Skin of body (tissue), 2 donors: Measurements from ENCODE around the gene DGKH. TPM values are rescaled to one million over a fixed set of nuclear protein-coding genes. Genes with fewer than 3 reads are reported as not detected.
"Not testable (repeated sequence)": the region's sequence is repeated elsewhere in the genome, so short reads cannot be mapped to it uniquely, and the experiment has no call there.

Source experiments
- DNase-seq: peaks from one replicate; lab custom pipeline; 2025; lab: John Stamatoyannopoulos, UW
- total RNA-seq: library from RNA; depleted of rRNA; stranded (reverse); fragments of >200 nt; gene quantifications from one replicate; pipeline ENCODE4 v1.2.3, GENCODE V29; 2014

DGKH gene
- total RNA-seq, 1 donor from 2014 or later: 14.4 TPM

GRCh38 chr13:42226759-42227158 is 178.3 kb downstream of the DGKH start:
- DNase-seq: not testable (repeated sequence)

GRCh38 chr13:42228527-42228926 is 180.1 kb downstream of the DGKH start:
- no peak for DNase-seq

- DNase-seq: no peak
Observed at GRCh38 chr13:42229287-42229686, 180.8 kb downstream of the DGKH start.

- no peak for DNase-seq
Observed at GRCh38 chr13:42232671-42233070, 184.2 kb downstream of the DGKH start.

- no peak for DNase-seq
Observed at GRCh38 chr13:42233726-42234125, 185.3 kb downstream of the DGKH start.

- peak; percentile 40 for DNase-seq
Observed at GRCh38 chr13:42239161-42239560, 190.7 kb downstream of the DGKH start.

GRCh38 chr13:42239644-42240043 is 191.2 kb downstream of the DGKH start:
- DNase-seq: no peak

GRCh38 chr13:42246541-42246940 is 198.1 kb downstream of the DGKH start:
- DNase-seq: no peak

- no peak for DNase-seq
Observed at GRCh38 chr13:42247883-42248282, 199.4 kb downstream of the DGKH start.

GRCh38 chr13:42255886-42256285 is 207.4 kb downstream of the DGKH start:
- no peak for DNase-seq

GRCh38 chr13:42258747-42259146 is 210.3 kb downstream of the DGKH start:
- no peak for DNase-seq

- no peak for DNase-seq
Observed at GRCh38 chr13:42259515-42259914, 211.1 kb downstream of the DGKH start.

- DNase-seq: no peak
Observed at GRCh38 chr13:42260903-42261654, 212.6 kb downstream of the DGKH start.

- DNase-seq: peak; percentile 42
Observed at GRCh38 chr13:42266473-42266872, 218.0 kb downstream of the DGKH start.

- DNase-seq: no peak
Observed at GRCh38 chr13:42270160-42270856, 221.9 kb downstream of the DGKH start.

GRCh38 chr13:42270857-42271215 is 222.4 kb downstream of the DGKH start:
- DNase-seq: no peak

- DNase-seq: peak; percentile 97
Observed at GRCh38 chr13:42271337-42272114, 223.1 kb downstream of the DGKH start.

GRCh38 chr13:42272115-42272803 is 223.8 kb downstream of the DGKH start, which contains the start of gene AKAP11:
Gene AKAP11, plus strand, starts transcription at chr13:42272152. Its CDS starts 14,197 bp downstream, at chr13:42286349.
- DNase-seq: peak; percentile 51

- no peak for DNase-seq
Observed at GRCh38 chr13:42272804-42273175, 224.3 kb downstream of the DGKH start.

- DNase-seq: no peak
Observed at GRCh38 chr13:42274386-42275097, 226.1 kb downstream of the DGKH start.

GRCh38 chr13:42275098-42275471 is 226.6 kb downstream of the DGKH start:
- DNase-seq: no peak
